GM21515 (cell line): ENCODE measurements around the gene ZDHHC22.

Source experiments
- ATAC-seq: cut with Tn5 transposase; IDR thresholded peaks from one replicate; pipeline ENCODE4 v1.9.1; 2021; ENCODE audit not compliant: unreplicated experiment

ZDHHC22 gene

DNA sequence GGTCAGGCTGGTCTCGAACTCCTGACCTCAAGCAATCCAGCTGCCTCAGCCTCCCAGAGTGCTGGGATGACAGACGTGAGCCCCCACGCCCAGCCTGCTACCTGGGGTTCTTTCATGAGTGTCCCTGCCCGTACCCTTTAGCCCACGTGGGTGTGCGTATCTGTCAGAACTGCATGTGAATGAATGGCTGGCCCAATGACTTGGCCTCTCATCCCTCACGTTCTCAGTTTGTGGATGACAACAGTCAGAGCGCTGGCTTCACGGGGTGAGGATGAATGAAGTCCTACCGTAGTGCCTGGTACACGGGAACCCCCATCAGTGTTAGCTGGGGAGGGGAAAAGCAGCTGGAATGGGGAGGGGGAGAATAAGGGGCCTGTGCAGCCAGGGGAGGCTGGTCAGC, 16.1 kb upstream of the ZDHHC22 start:
- no peak for ATAC-seq

DNA sequence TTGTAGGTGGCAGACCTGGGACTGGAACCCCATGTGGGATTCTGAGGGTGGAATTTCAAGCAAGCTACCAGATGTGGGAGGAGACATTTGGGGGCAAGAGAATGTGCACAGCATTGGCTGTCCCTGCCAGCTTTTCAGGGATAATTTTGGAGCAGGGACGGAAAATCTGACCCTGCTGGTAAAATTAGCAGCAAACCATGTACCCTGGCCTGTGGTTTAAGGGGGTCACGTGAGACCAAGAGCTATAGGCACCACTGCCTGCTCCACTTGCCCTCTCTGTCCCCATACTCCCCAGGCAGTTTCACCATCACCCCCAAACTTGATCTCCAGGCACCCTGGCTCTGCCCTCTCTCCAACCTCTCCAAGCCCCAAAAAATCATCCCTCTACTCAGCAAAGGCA, 13.5 kb upstream of the ZDHHC22 start:
- no peak for ATAC-seq

DNA sequence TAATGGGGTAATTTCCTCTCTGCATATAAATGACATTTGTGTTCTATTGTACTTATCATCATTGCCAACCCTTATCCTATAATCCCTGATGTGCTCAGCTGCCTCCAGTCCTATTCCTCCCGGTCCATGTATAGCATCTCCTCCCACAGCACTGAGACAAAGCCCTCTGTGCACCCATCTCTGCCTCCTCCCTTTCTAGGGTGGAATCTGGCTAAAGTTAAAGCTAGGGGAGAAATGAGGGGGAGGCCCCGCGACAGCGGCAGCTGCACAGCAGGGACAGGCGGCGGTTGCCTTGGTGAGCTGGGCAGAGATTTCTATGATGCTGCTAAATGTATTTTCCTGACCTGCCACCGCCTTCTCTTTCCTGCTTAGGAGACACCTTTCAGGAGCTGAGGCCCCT, 12.8 kb upstream of the ZDHHC22 start:
- no peak for ATAC-seq

DNA sequence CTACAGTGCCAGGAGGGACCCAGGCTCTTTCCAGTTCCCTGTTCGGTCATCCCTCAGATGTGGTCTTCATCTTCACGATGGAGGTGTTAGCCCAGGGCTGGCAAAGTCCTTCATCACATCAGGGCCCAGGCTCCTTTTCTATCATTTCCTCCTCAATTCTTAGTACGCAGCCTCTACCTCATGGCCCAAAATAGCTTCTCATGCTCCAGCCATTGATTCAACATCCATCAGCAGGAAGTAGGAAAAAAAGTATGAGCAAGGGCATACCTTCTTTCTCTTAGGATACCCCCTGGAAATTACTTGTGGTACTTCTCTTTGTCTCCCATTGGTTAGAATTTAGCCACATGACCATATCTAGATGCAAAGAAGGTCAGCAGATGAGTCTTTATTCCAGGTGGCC, 12.2 kb upstream of the ZDHHC22 start:
- no peak for ATAC-seq

DNA sequence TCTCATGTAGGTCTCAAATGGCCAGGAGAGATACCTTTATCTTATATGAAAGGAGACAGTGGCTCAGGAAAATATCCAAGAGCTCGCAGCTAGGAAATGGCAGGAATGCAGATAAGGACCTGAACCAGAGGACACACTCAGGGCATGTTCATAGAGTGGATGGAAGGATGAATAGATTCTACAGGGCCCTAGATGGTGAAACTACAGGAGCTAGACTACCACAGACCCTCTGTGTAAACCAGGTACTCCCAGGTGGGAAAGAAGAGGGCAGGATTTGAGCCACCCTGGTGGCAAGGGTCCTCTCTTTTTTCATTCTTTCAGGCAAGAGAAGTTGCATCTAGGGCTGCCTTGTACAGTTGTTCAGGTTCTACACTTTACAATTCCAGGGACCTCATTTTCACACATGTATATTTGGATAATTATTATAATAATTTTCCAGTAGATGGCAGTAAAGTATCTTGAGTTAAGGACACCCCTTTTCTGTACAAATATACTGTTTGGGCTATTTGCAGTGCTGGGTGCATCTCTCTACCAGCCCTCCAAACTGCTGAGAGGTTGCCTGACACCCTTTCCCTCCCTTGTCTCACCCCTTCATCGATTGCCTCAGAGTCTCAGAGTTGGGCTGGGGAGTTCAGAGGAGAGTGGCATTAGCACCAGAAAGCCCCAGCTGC, 10.5 kb upstream of the ZDHHC22 start:
- ATAC-seq, result no peak

DNA sequence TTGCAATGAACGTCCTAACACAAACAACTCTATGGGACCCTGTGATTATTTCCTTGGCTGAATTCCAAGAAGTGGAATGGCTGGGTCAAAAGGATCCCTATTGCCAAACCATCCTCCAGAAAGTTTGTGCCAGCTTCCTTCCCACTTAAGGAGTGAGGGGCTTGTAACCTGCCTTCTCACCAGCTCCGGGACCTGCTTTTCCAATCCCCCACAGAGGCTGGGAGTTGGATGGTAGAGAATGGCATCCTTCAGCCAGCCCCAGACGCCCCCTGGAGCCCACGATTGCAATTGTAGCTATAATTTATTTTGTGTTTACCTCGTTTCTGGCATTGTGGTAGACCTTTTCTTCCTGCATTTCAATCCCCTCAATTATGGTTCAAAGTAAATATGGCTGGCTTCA, 9.7 kb upstream of the ZDHHC22 start:
- ATAC-seq, result no peak

DNA sequence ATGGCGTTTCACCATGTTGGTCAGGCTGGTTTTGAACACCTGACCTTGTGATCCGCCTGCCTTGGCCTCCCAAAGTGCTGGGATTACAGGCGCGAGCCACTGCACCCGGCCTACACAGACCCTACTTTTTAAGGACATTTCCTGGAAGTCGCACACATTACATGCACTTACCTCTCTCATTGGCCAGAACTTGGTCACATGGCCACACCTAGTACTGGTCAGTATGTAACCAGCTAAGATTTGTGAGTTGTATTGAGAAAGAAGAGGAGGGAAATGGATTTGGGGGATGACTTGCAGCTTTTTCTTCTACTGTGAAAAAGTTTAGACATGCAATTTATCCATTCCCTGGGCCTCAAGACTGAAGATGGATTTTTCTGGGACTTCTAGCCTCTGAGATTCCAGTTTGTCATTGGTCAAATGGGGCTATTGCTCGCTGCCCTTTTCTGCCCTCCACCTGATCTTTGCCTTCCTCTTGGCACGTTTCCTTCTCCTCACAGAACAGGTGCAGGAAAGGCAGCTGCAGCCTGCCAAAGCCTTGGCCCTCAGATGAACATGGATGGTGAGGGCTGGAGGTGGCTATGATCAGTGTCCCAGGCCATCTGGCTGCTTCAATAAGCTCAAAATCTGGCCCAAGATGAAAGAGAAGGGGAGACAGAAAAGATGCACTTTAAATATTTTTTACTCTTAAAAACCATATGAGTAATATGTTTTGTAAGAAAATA, 7.1 kb upstream of the ZDHHC22 start:
- no peak for ATAC-seq

DNA sequence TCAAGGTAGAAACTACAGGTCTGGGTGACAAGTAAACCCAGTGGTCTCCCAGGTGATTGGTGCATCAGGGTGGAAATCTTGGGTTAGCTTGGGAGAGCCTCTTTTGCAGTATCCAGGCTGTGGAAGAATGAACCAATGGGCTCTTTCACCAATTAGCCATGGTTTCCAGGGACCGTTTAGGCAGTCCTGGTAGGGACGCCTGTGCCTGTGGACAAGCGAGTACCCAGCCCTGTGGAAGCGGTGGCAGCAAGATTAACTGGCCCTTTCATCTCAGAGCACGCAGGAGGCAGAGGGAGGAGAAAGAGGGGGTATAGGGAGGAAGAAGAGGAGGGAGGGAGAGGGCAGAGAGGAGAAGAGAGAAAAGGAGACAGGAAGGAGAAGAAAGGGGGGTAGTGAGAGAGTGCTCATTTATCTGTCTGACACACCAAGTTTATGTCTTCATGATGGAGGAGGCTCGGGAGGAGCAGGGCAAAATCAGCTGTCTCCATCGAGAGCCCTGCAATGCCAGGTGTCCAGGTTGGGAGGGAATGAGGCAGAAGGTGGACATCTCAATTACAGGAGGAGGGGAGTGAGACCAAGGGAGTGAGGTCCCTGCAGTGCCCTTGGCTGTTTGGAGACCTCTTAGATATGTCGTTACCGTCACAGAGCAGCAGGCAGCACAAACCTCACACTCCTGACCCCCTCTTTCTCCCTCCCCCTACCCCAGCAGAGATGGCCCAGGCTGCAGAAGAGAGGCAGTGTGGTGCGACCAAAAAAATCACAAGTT, 4.6 kb upstream of the ZDHHC22 start:
- ATAC-seq, result no peak

DNA sequence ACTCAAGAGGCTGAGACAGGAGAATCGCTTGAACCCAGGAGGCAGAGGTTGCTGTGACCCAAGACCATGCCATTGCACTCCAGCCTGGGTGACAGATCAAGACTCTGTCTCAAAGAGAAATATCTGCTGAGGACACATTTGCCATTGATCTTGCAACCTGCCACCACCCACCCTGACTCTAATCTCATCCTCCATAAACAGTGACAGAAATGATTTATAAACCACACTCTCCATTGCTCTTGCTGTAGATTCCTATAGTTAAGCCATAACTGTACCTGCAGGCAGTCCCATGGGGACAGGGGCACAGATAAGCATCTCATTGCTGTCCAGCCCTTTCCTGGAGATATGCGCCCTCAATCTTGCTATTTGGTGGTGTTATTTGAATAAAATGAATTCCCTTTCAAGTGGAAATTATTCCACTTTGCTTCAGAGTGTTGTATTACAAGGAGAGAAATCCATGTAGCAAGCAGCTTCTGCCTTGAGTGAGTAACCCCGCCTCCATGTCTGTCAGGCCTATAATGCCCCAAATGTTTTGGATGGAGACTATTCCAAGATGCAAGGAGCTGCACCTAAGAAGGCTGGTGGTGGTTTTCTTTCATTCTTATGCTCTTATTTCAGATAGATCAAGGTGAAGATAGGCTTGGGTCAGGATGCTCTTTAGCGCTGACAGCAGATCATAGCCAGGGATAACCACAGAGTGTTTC, 3.0 kb upstream of the ZDHHC22 start:
- no peak for ATAC-seq

DNA sequence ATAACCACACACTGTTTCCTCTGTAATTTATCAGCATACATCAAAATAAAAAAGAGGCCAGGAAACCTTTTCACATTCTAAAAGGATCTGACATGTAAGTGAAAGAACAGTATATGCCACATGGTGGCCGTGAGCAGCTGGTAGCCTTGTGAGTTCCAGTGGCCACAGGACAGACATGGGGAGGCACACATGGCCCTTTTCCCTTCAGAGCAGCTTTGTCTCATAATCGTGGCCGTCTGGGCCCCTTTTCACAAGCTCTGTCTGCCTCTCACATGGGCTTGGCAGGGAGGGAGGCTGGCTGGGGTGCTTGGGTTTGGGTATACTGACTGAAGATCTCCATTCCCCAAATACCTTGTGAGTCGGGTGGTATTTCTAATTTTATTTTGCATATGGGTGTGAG, 1.5 kb upstream of the ZDHHC22 start:
- ATAC-seq, result no peak

DNA sequence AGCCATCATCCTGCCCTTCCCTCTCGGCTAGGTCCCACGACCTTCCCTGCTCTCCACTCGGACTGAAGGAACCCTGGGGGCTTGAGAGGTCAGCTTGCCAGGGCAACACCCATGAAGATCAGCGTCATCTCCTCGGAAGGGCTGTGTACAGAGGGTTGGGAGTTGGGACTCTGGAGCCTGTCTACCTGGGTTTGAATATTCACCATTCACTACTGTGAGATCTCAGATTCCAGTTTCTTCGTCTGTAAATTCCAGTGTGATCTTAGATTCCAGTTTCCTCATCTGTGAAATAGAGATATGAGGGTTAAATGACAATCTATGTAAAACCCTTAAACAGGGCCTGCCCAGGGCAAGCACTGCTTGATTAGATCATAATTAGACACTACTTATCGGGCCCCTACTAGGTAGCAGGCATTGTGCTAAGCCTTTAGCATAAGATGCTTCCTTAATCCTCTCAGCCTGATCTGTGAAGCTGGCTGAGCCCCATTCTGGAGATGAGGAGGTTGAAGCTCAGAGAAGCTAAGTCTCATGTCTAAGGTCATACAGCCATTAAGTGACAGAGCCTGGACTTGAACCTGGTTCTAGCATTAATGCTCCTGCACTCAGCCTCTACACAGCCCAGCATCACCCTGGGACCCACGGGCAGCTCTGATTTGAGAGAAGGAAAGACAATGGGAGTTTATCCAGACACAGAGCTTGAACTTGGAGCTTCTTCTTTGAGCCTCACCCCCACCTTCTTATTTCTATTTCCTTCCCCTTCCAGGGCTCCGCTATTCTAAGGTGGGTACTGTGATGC, 612 bp upstream of the ZDHHC22 start:
- no peak for ATAC-seq

DNA sequence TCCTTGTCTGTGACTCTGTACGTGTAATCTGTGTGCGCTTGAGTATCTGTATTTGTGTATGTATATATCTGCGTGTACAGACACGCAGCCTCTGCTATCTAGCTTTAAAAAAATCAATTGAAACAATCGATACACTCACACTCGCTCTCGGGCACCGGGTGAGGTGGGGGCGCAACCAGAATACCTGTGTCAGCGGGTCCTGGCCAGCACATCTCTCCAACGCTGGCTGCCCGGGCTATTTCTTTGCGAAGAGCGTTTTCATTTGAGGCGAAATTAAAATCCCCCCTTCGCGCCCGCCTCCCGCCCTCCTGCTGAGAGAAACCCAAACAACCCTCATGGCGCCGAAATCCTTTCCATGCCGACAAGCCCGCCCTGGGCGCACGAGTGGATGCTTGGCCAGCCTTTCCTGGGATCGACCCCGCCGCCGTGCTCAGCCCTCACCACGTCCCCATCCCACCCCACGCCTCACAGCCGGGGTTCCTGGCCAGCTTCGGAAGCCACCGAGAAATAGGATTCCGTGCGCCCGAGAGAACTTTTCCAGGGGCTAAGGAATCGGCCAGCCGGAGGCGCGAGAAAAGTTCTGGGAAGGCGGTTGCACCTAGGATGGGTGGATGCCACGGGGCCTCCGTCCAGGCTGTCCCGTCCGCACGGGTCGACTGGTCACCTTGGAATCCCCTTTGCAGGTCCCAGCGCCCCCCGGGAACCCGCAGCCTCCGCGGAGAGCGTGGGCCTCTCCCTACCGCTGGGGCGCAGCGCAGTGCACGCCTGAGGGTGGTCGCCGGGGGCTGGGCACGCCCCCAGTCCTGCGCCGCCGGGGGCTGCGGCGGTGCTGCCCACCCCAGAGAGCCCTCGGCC, 1.0 kb downstream of the ZDHHC22 start:
- no peak for ATAC-seq

DNA sequence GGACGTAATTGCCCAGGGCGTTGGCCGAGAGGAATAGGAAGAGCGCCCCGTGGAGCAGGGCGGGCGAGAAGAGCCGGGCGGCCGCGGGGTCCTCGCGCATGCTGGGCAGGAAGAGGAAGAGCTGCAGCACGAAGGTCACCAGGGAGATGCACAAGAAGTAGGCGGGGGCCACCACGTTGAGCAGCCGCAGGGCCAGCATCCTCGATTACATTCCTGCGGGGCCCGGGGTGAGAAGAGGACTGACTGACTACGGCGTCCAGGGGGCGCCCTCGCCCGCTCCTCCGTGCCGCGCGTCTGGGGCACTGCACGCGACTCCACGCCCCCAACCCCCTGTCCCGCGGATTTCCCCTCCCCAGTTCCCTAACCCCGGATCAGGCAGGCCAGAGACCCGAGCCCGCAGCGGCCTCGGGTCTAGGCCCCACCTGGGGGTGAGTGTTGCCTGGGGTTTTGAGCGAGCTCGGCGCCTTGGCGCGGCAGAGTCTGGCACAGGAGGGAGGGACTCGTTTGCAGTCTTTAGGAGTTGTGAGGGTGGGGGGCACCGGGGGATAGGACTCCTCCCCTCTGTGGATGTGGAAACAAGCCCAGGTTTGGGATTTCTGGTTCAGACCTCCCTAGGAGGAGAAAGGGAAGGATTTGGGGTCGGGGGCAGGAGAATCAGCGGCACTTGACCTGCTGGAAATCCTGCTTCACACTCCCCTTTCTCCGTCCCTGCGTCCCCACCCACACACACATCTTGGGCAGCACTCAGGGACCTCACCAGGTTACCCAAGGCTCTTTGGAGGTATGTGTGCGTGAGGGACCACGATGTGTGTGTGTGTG, 1.8 kb downstream of the ZDHHC22 start:
- no peak for ATAC-seq

DNA sequence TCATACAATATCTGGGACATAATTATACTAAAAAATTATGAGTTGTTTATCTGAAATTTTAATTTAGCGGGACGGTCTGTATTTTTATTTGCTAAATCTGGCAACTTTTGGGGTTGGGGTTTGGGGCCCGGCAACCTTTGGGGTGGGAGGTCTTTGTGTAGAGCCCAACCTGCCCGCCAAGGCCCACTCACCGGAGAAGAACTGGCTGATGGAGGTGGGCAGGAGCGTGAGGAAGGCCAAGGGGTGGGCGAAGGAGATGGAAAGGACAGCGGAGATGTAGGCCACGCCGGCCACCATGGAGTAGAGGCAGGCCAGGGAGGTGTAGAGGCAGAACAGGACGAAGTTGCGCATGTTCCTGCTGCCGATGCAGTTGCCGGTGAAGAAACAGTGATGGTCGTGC, 2.6 kb downstream of the ZDHHC22 start:
- ATAC-seq, result no peak

DNA sequence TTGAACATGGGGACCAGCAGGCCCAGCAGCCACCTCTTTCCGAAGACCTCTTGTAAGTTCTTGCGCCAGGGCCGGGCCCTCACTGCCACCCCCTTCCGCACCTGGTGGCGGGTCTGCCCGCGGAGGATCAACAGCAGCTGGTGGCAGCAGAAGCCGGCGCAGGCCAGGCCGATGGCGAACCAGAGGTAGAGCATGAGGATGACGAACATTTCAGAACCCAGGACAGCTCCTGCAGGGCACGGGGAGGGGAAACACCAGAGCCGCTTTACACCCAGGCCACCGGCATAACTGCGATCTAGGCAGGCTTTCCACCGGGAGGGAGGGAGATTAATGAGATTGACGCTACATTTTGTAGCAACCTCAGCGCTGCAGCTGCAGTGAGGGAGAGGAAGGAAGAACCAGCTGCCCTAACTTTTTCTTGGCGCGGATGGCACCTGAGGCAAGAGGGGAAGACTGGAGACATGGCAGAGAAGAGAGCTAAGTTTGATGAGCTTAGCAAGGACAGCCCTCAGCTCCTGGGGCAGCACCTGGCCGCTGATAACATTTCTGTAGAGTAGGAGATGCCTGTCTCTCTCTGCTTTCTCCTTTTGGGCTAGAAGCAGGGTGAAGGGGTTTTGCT, 7.8 kb downstream of the ZDHHC22 start:
- ATAC-seq, result no peak

DNA sequence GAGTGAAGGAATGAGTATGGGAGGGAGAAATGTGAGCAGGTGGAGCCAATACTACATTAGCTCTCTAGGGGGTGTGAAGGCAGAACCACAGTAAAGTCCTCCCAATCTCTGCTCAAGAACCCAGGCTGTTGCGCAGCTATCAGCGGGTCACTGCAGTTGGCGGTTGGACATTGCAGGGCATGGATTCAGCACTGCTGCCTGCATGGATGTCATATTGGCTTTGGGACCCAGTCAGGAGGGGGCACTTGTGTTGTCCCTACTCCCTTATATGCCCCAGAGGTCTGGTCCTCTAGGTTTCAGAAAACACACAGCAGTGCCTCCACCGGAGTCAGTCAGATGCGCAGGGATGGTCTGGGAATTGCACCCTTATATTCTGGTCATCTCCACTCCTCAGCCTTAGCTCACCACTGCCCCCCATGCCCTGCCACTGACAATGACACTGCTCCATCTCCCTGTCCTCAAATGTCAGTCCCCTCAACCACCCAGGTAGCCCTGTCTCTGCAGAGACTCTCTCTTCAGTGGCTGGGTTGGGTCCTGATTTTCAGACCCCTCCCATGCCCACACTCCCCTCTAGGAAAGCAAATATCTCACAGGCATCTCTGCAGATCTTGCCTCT, 9.6 kb downstream of the ZDHHC22 start:
- ATAC-seq, result no peak

DNA sequence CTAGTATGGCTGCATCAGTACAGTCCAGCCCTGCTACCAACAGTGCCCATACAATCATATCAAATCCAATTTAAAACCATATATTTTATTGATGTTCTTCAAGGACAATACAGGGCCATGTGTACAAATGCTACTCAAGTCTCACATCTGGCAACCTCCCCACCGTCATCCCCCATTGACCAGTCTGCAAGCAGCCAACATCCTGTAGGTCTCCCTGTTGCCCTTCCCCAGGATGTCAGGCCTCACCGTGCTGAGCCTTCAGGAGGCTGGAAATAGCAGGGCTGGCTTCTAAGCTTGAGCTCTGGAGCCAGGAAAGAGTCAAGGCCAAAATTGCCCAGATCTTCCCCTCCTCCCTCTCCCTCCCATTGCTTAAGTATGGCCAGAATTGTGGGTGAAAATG, 10.4 kb downstream of the ZDHHC22 start:
- ATAC-seq, result no peak

DNA sequence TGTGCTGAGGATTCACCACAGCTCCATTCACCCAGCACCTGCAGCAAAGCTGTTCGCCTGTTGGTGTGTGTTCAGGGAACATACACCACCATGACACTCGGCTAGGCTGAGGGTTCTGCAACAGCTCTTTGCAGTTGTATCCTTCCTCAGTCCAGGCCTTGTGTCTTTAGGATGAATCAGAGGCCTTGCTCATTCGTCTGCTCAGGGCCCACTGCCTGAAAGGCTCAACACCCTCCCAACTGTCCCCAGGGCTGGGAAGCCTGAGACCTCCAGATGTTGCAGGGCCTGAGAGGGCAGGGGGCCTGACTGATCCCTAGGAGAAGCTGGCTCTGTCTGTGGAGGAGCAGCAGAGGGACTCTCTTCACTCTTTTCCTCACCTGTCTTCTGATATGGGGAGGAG, 11.2 kb downstream of the ZDHHC22 start:
- ATAC-seq, result no peak
